ENCODE data around the gene ROS1. TPM values are rescaled to one million over a fixed set of nuclear protein-coding genes. Genes with fewer than 3 reads are reported as not detected.
"Not testable (repeated sequence)": the region's sequence is repeated elsewhere in the genome, so short reads cannot be mapped to it uniquely, and the experiment has no call there.

The ROS1 gene
- total RNA-seq, 6 experiments from 2014 or later = 0.07 to 0.12 (median 0.07) TPM; not detected in 3

DNA sequence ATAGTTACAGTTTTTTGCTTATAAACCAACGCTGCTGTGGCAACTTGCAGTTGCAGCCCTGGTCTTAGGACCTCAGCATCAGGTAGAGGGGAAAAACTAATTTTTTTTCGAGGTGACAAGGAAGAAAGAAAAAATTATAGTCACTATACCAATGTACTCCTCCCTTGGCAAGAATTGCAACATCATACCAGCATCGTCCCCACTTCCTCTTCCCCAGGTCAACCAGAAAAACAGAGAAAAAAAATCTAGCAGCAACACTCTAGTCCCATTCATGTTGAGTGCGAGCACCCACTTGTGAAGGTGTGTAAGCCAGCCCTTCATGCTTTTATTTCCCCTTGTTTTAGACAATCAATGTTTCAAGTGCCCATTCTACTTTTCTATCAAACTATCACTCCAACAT is 43.6 kb upstream of the ROS1 start:
- intact Hi-C loops (cut with DNase I) = no loop called here
- ATAC-seq (no peak), DNase-seq (no peak)
- Histone ChIP-seq H3K27me3 (no peaks in the 10 kb centered on the region), H3K4me1 (no peaks in the 10 kb centered on the region), H3K36me3 (no peaks in the 10 kb centered on the region), H3K27ac (no peak overlapping the region), H3K4me3 (no peak overlapping the region), H3K9me3 (no peaks in the 10 kb centered on the region)
- 36% methylated on average over 4 of the region's 4 CpGs for WGBS (ENCODE audit: insufficient coverage, low coverage, low lambda C conversion rate, missing lambda C conversion rate)
- no peak for TF ChIP-seq POLR2A (IDR thresholded peaks at IDR 0.05)
- TF ChIP-seq, protein P1, sequence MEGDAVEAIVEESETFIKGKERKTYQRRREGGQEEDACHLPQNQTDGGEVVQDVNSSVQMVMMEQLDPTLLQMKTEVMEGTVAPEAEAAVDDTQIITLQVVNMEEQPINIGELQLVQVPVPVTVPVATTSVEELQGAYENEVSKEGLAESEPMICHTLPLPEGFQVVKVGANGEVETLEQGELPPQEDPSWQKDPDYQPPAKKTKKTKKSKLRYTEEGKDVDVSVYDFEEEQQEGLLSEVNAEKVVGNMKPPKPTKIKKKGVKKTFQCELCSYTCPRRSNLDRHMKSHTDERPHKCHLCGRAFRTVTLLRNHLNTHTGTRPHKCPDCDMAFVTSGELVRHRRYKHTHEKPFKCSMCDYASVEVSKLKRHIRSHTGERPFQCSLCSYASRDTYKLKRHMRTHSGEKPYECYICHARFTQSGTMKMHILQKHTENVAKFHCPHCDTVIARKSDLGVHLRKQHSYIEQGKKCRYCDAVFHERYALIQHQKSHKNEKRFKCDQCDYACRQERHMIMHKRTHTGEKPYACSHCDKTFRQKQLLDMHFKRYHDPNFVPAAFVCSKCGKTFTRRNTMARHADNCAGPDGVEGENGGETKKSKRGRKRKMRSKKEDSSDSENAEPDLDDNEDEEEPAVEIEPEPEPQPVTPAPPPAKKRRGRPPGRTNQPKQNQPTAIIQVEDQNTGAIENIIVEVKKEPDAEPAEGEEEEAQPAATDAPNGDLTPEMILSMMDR (IDR thresholded peaks at IDR 0.05) = no peak

GRCh38 chr6:117468527-117468926 is 42.8 kb upstream of the ROS1 start:
- 68% methylated on average over 4 of the region's 4 CpGs for WGBS (ENCODE audit: insufficient coverage, low coverage, low lambda C conversion rate, missing lambda C conversion rate)
- ATAC-seq; H3K27ac ChIP-seq; H3K4me3 ChIP-seq; intact Hi-C loops (cut with DNase I); H3K27me3 ChIP-seq; DNase-seq; H3K36me3 ChIP-seq; H3K9me3 ChIP-seq; H3K4me1 ChIP-seq: not testable (repeated sequence)

GRCh38 chr6:117467876-117468275 is 42.1 kb upstream of the ROS1 start:
- no peak for ATAC-seq

DNA sequence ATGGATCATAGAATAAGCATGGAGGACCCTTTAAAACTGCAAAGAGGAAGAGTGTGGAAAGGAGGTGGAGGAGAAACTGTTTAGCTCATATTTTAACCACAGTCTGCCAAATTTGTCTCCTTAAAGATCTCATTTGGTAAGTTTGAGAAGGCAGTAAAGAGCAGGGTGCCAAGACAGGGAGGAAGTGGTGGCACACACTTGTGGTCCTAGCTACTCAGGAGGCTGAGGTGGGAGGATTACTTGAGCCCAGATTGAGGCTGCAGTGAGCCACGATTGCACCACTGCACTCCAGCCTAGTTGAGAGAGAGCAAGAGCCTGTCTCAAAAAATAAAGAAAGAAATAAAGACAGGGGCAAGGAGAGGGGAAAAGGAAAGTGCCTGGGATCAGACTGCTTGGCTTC is 39.9 kb upstream of the ROS1 start:
- H3K36me3 ChIP-seq = no peaks in the 10 kb centered on the region
- no peak overlapping the region for H3K4me3 ChIP-seq
- intact Hi-C loops (cut with DNase I) = no loop called here
- WGBS (ENCODE audit: insufficient coverage, low coverage, low lambda C conversion rate, missing lambda C conversion rate) = 43% methylated on average over 1 of the region's 1 CpG
- no peaks in the 10 kb centered on the region for H3K27me3 ChIP-seq
- no peaks in the 10 kb centered on the region for H3K9me3 ChIP-seq
- no peak for DNase-seq
- no peaks in the 10 kb centered on the region for H3K4me1 ChIP-seq
- ATAC-seq = no peak
- TF ChIP-seq, protein P1 (IDR thresholded peaks at IDR 0.05) = no peak
- TF ChIP-seq POLR2A (IDR thresholded peaks at IDR 0.05) = no peak
- H3K27ac ChIP-seq = no peak overlapping the region

More at GRCh38 chr6:117467876-117468275, 42.1 kb upstream of the ROS1 start:
- Histone ChIP-seq H3K36me3 (no peaks in the 10 kb centered on the region), H3K4me3 (no peak overlapping the region), H3K27me3 (no peaks in the 10 kb centered on the region), H3K27ac (no peak overlapping the region), H3K4me1 (no peaks in the 10 kb centered on the region), H3K9me3 (no peaks in the 10 kb centered on the region)
- no peak for DNase-seq
- TF ChIP-seq, protein P1 (IDR thresholded peaks at IDR 0.05) = no peak
- TF ChIP-seq POLR2A (IDR thresholded peaks at IDR 0.05) = no peak
- intact Hi-C loops (cut with DNase I) = no loop called here
- WGBS (ENCODE audit: insufficient coverage, low coverage, low lambda C conversion rate, missing lambda C conversion rate) = 56% methylated on average over 4 of the region's 4 CpGs

- no peaks in the 10 kb centered on the region for H3K9me3 ChIP-seq
- no peak for ATAC-seq
These were observed 39.0 kb upstream of the ROS1 start for GRCh38 chr6:117464700-117465099.

More at GRCh38 chr6:117464700-117465099, 39.0 kb upstream of the ROS1 start:
- Histone ChIP-seq H3K4me1 (no peaks in the 10 kb centered on the region), H3K36me3 (no peaks in the 10 kb centered on the region), H3K4me3 (no peak overlapping the region), H3K27ac (no peak overlapping the region), H3K27me3 (no peaks in the 10 kb centered on the region)
- intact Hi-C loops (cut with DNase I) = no loop called here
- DNase-seq = no peak
- TF ChIP-seq, protein P1 (IDR thresholded peaks at IDR 0.05) = no peak
- TF ChIP-seq POLR2A (IDR thresholded peaks at IDR 0.05) = no peak
- WGBS (ENCODE audit: insufficient coverage, low coverage, low lambda C conversion rate, missing lambda C conversion rate) = 51% methylated on average over 2 of the region's 2 CpGs

Data from right lobe of liver (tissue), 6 donors.